DMS 273 (cell line): ENCODE measurements around the gene IKBKG.
"Not testable (repeated sequence)": the region's sequence is repeated elsewhere in the genome, so short reads cannot be mapped to it uniquely, and the experiment has no call there.

Experiments
- DNase-seq: peaks from one replicate; lab custom pipeline; 2025; ENCODE audit not compliant: unreplicated experiment; lab: John Stamatoyannopoulos, UW

The IKBKG gene

GRCh38 chrX:154552112-154552806 lies 4.8 kb downstream of the IKBKG start:
- not testable (repeated sequence) for DNase-seq

GRCh38 chrX:154558060-154558690 lies 10.8 kb downstream of the IKBKG start:
- DNase-seq = not testable (repeated sequence)

GRCh38 chrX:154558896-154559295 lies 11.5 kb downstream of the IKBKG start:
- DNase-seq = not testable (repeated sequence)

- DNase-seq = not testable (repeated sequence)
Measured at GRCh38 chrX:154560326-154560725, 12.9 kb downstream of the IKBKG start.

GRCh38 chrX:154562295-154562694 lies 14.9 kb downstream of the IKBKG start:
- not testable (repeated sequence) for DNase-seq

- DNase-seq = not testable (repeated sequence)
Measured at GRCh38 chrX:154570361-154570760, 22.9 kb downstream of the IKBKG start.

GRCh38 chrX:154573061-154573460 lies 25.6 kb downstream of the IKBKG start:
- not testable (repeated sequence) for DNase-seq

- not testable (repeated sequence) for DNase-seq
Measured at GRCh38 chrX:154575076-154575475, 27.7 kb downstream of the IKBKG start.

- DNase-seq = not testable (repeated sequence)
Measured at GRCh38 chrX:154582994-154583393, 35.6 kb downstream of the IKBKG start.

GRCh38 chrX:154584585-154585183 lies 37.3 kb downstream of the IKBKG start, which contains the start of gene CTAG1A:
Gene CTAG1A (plus strand): TSS chrX:154585133. CDS start chrX:154585207, 74 bp downstream.
- not testable (repeated sequence) for DNase-seq

- not testable (repeated sequence) for DNase-seq
Measured at GRCh38 chrX:154590415-154590814, 43.0 kb downstream of the IKBKG start.

GRCh38 chrX:154592505-154592904 lies 45.1 kb downstream of the IKBKG start:
- no peak for DNase-seq

- DNase-seq = no peak
Measured at GRCh38 chrX:154593201-154593600, 45.8 kb downstream of the IKBKG start.

GRCh38 chrX:154594491-154594890 lies 47.1 kb downstream of the IKBKG start:
- DNase-seq = no peak

GRCh38 chrX:154595559-154596249 lies 48.3 kb downstream of the IKBKG start:
- DNase-seq = no peak

- peak; percentile 37 for DNase-seq
Measured at GRCh38 chrX:154596290-154596929, 49.0 kb downstream of the IKBKG start.

- no peak for DNase-seq
Measured at GRCh38 chrX:154597221-154597620, 49.8 kb downstream of the IKBKG start.

GRCh38 chrX:154598656-154599055 lies 51.2 kb downstream of the IKBKG start:
- DNase-seq = no peak

GRCh38 chrX:154599531-154599930 lies 52.1 kb downstream of the IKBKG start:
- DNase-seq = no peak

- no peak for DNase-seq
Measured at GRCh38 chrX:154600759-154601374, 53.4 kb downstream of the IKBKG start.
